Measurements from ENCODE around the gene MGAT4A.
A peak's percentile ranks its signal among the peaks of the same experiment; 100 is the strongest.
"Not testable (repeated sequence)": the region's sequence is repeated elsewhere in the genome, so short reads cannot be mapped to it uniquely, and the experiment has no call there.

Gene MGAT4A

DNA sequence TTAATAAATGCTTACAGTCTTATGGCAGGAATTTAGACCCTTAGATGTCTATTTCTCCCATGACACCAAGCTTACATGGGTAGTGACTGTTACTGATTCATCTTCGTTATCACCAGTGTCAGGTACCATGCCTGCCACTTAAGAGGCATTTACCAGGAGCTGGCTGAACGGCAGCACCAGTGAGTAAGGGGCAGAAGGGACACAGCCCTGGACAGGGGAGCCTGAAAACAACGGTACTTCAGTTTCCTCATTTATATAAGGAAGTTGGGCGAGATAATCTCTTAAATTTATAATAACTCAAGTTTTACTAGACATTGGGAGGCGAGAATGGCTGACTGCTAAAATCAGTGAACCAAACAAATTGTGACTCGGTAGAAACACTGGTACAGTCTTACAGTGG is 123.8 kb downstream of the MGAT4A start:
- DNase-seq (ENCODE audit: low read depth): no peak

DNA sequence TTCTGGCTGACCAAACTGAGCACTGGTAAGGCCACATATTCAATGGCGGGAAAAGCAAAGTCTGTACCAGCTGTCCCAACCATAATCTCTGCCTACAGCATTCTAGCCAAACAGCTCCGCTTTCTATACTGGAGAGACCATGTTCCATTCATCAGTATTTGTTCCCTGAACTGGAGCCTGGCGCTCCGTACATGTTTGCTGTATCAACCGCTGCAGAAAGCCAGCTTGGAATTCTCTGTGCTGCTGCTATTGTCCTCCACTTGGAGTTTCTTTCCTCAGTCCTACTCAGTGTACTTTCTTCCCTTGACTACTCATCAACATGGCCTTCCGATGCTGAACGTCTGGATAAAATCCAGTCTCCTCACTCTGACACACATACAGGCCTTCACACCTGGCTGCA is 124.5 kb downstream of the MGAT4A start:
- DNase-seq (ENCODE audit: low read depth): no peak

GRCh38 chr2:98605076-98605475 is 125.9 kb downstream of the MGAT4A start:
- no peak for DNase-seq (ENCODE audit: low read depth)

GRCh38 chr2:98604547-98604946 is 126.4 kb downstream of the MGAT4A start:
- DNase-seq (ENCODE audit: low read depth): peak; percentile 34

DNA sequence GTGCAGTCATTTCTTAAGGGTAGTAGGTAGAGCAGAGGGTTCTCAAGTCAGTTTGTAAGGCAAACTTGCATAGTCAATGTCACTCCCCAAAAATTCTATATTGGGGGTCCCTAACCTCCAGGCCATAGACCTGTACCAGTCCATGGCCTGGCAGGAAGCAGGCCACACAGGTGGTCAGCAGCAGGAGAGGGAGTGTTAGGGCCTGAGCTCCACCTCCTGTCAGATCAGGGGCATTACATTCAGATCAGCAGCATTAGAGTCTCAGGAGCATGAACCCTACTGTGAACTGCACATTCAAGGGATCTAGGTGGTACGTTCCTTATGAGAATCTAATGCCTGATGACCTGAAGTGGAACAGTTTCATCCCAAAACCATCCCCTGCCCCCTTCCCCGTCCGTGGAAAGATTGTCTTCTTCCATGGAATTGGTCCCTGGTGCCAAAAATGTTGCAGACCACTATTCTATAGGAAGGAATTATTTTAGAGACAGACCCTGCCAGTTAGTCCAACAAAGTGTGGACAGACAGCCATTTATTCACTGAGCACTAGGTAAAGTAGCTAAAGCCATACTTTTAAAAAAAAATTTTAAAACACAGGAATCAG is 129.3 kb downstream of the MGAT4A start:
- peak; percentile 26 for DNase-seq (ENCODE audit: low read depth)

GRCh38 chr2:98598781-98599428 is 132.0 kb downstream of the MGAT4A start:
- DNase-seq (ENCODE audit: low read depth): peak; percentile 52

DNA sequence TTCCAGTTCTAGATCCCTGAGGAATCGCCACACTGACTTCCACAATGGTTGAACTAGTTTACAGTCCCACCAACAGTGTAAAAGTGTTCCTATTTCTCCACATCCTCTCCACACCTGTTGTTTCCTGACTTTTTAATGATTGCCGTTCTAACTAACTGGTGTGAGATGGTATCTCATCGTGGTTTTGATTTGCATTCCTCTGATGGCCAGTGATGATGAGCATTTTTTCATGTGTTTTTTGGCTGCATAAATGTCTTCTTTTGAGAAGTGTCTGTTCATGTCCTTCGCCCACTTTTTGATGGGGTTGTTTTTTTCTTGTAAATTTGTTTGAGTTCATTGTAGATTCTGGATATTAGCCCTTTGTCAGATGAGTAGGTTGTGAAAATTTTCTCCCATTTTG is 136.3 kb downstream of the MGAT4A start:
- DNase-seq (ENCODE audit: low read depth): not testable (repeated sequence)

GRCh38 chr2:98592565-98592964 is 138.4 kb downstream of the MGAT4A start:
- no peak for DNase-seq (ENCODE audit: low read depth)

- DNase-seq (ENCODE audit: low read depth): no peak
These were observed 141.4 kb downstream of the MGAT4A start for GRCh38 chr2:98589489-98589888.

- no peak for DNase-seq (ENCODE audit: low read depth)
These were observed 142.0 kb downstream of the MGAT4A start for GRCh38 chr2:98588880-98589431.

GRCh38 chr2:98586551-98587140 is 144.3 kb downstream of the MGAT4A start:
- no peak for DNase-seq (ENCODE audit: low read depth)

GRCh38 chr2:98585386-98585785 is 145.5 kb downstream of the MGAT4A start:
- no peak for DNase-seq (ENCODE audit: low read depth)

DNA sequence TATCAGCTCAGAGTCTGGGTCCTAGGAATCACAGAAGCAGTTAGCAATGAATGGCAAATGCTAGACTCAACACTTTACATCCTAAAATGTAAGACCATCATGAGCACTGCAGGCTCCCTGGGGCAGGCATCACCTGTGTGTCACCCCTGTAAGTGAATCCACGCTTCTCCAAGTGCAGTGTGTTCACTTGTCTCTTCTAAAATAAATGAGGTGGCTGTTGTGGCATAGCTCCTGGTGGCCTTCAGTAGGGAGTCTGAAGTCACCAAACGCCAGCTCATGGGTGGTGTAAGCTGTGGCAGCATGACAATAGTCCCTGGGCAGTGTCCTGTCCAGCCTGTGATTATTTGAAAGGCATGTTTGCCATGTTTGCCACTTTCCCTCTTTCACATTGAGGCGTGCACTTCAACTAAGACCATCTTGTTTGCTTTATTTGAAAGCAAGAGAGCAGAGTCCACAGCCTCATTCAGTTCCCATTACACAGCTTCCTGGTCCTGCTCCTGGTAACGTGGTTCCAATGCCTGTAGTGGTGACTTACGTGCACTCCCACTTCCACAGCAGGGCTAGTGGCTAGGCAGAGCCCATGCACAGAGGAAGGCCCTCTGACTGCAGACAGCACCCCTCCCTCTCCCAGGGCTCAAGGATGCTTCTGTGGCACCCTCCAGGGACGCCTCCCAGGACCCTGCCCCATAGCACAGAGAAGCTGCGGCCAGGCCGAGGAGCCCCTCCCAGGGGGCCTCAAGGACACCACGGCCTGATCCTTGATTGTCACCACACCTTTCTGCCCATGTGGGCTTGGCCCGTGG is 146.9 kb downstream of the MGAT4A start:
- no peak for DNase-seq (ENCODE audit: low read depth)

GRCh38 chr2:98583276-98583675 is 147.7 kb downstream of the MGAT4A start:
- DNase-seq (ENCODE audit: low read depth): no peak

DNA sequence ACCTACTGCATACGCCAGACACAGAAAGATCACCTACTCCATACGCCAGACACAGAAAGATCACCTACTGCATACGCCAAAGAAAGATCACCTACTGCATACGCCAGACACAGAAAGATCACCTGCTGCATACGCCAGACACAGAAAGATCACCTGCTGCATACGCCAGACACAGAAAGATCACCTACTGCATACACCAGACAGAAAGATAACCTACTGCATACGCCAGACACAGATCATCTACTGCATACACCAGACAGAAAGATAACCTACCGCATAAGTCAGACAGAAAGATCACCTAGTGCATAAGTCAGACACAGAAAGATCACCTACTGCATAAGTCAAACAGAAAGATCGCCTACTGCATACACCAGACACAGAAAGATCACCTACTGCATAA is 148.4 kb downstream of the MGAT4A start:
- no peak for DNase-seq (ENCODE audit: low read depth)

DNA sequence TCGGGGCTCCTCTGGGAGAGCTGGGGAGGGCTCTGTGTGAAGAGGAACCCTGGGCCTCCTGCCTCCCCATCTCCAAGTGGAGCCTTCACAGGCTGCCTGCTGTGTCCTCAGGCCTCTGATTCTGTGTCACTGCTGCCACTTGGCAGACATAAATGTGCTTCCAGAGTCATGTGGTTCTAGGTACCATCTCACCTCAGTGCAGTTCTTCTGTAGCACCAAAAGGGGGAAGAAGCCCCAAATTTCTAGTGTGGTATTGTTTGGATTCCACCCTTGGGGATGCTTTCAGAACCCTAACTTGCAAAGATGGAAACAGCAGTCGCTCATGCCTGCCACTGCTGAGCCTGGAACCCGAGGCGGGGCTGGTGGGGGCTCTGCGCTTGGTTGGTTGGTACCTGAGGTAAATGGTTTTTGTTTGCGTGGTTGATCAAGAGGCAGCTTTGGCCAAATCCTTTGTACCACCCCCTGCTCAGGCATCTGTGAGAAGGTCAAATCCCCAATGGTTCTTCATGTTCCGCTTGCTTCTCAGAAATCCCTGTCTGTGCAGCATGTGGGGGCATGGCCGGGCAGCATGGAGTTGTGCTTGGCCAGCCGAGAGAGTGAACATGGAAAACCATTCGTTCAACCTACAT is 150.2 kb downstream of the MGAT4A start:
- no peak for DNase-seq (ENCODE audit: low read depth)

DNA sequence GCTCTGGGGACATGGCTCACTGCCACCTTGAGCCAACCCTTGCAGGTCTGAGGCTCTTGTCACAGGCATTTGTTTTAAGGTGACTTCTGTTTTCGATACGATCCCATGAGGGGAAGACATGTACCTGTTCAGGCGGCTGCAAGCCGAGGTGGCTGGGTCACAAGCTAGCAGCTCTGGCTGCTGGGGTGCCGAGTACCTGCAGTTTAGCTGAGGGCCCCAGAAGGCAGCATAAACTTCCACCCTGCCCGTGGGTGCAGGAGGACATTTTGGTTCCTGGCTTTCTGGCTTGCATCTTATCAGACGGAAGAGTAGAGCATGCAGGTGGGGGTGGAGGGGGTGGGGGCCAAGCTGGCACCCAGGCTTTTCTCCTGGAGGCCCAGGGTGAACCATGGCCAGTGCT is 151.0 kb downstream of the MGAT4A start:
- DNase-seq (ENCODE audit: low read depth): no peak

DNA sequence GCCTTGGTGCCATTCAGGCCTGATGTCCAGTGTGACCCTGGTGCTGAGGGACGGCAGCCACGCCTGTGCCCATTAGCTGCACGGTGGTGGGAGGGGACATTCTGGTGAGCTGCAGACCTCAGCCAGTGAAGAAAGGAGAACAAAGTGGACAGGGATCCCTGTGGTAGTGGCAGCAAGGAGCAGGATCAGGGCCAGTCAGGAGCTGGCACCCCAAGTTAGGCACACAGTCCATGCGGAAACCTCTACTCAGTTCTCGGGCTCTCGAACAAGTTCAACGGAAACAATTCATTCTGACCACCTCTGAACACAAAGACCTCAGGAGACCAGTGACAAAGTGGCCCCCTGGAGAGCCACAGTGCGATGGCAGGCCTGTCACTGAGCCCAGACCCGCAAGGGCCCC is 152.7 kb downstream of the MGAT4A start:
- DNase-seq (ENCODE audit: low read depth): no peak

GRCh38 chr2:98577313-98577712 is 153.6 kb downstream of the MGAT4A start:
- DNase-seq (ENCODE audit: low read depth): no peak

DNA sequence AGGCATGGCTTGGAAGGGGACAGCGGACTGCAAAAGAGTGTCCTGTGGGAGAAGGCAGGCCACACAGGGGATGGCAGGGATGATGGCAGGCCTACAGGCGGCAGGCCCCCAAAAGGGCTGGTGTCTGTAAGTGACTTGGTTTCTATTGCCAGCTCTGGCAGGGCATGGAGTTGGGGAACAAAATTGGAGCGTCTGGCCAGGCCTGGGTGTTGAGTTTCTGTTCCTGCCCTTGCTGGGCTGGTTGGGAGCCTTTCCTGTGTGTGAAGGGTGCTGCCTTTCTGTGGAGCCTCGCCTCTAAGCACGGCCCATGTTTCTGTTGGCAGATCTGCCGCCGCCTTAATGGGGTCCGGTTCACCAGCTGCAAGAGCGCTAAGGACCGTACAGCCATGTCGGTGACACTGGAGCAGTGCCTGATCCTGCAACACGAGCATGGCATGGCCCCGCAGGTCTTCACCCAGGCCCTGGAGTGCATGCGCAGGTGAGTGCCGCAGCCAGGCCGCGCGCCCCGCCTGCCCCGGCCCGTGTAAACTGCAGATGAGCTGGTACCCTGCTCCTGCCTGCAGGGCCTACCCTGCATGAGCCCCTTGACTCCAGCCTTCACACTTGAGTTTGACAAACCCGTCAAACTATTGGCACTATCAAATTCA is 154.1 kb downstream of the MGAT4A start:
- no peak for DNase-seq (ENCODE audit: low read depth)

- DNase-seq (ENCODE audit: low read depth): no peak
These were observed 157.5 kb downstream of the MGAT4A start for GRCh38 chr2:98573426-98573825.

GRCh38 chr2:98572676-98573075 is 158.3 kb downstream of the MGAT4A start:
- peak; percentile 49 for DNase-seq (ENCODE audit: low read depth)

Measured in fibroblast of gingiva (primary cell).